HTR-8/SVneo (cell line): ENCODE measurements around the gene DUOXA1.
"Not testable (repeated sequence)": the region's sequence is repeated elsewhere in the genome, so short reads cannot be mapped to it uniquely, and the experiment has no call there.

Experiments used
- DNase-seq: peaks from one replicate; pipeline ENCODE4 v3.0.0; 2011; ENCODE audit warnings: low spot score, mixed read lengths; ENCODE audit not compliant: insufficient read length
- FAIRE-seq: peaks from 2 replicates; lab custom pipeline; 2011; peaks lifted over from hg19 to GRCh38; lab: Jason Lieb, UNC

DUOXA1 gene

GRCh38 chr15:45095661-45096060 lies 34.0 kb downstream of the DUOXA1 start:
- no peak for DNase-seq
- no peak for FAIRE-seq

GRCh38 chr15:45094358-45094730 lies 35.3 kb downstream of the DUOXA1 start:
- FAIRE-seq (no peak), DNase-seq (no peak)

- DNase-seq (no peak), FAIRE-seq (no peak)
These were observed 35.9 kb downstream of the DUOXA1 start for GRCh38 chr15:45093622-45094357.

GRCh38 chr15:45093013-45093412 lies 36.7 kb downstream of the DUOXA1 start:
- FAIRE-seq (no peak), DNase-seq (no peak)

GRCh38 chr15:45091576-45091975 lies 38.1 kb downstream of the DUOXA1 start:
- DNase-seq, result no peak
- no peak for FAIRE-seq

- FAIRE-seq (no peak), DNase-seq (no peak)
These were observed 38.5 kb downstream of the DUOXA1 start for GRCh38 chr15:45091161-45091560.

- DNase-seq, result no peak
- no peak for FAIRE-seq
These were observed 39.8 kb downstream of the DUOXA1 start for GRCh38 chr15:45089712-45090373.

- DNase-seq (no peak), FAIRE-seq (no peak)
These were observed 40.6 kb downstream of the DUOXA1 start for GRCh38 chr15:45088801-45089711.

GRCh38 chr15:45087513-45087912 lies 42.2 kb downstream of the DUOXA1 start:
- FAIRE-seq (no peak), DNase-seq (no peak)

- FAIRE-seq (no peak), DNase-seq (no peak)
These were observed 45.5 kb downstream of the DUOXA1 start for GRCh38 chr15:45084163-45084562.

- DNase-seq, result no peak
- FAIRE-seq, result no peak
These were observed 46.5 kb downstream of the DUOXA1 start for GRCh38 chr15:45083223-45083622.

- FAIRE-seq, DNase-seq: not testable (repeated sequence)
These were observed 47.3 kb downstream of the DUOXA1 start for GRCh38 chr15:45082412-45082811.

GRCh38 chr15:45080593-45080992 lies 49.1 kb downstream of the DUOXA1 start:
- not testable (repeated sequence) for DNase-seq, FAIRE-seq

GRCh38 chr15:45079628-45080246 lies 49.9 kb downstream of the DUOXA1 start:
- not testable (repeated sequence) for DNase-seq, FAIRE-seq

- DNase-seq, FAIRE-seq: not testable (repeated sequence)
These were observed 50.5 kb downstream of the DUOXA1 start for GRCh38 chr15:45079201-45079600.

GRCh38 chr15:45077391-45077790 lies 52.3 kb downstream of the DUOXA1 start:
- DNase-seq, FAIRE-seq: not testable (repeated sequence)

GRCh38 chr15:45075440-45076320 lies 54.0 kb downstream of the DUOXA1 start:
- FAIRE-seq, result not testable (repeated sequence)

GRCh38 chr15:45073602-45074001 lies 56.1 kb downstream of the DUOXA1 start:
- FAIRE-seq, result not testable (repeated sequence)

More at GRCh38 chr15:45075440-45076320, 54.0 kb downstream of the DUOXA1 start:
- DNase-seq, result not testable (repeated sequence)

GRCh38 chr15:45069942-45070360 lies 59.7 kb downstream of the DUOXA1 start:
- not testable (repeated sequence) for DNase-seq, FAIRE-seq

More at GRCh38 chr15:45073602-45074001, 56.1 kb downstream of the DUOXA1 start:
- DNase-seq, result not testable (repeated sequence)
